ENCODE data around the gene BEND6.

The BEND6 gene

DNA sequence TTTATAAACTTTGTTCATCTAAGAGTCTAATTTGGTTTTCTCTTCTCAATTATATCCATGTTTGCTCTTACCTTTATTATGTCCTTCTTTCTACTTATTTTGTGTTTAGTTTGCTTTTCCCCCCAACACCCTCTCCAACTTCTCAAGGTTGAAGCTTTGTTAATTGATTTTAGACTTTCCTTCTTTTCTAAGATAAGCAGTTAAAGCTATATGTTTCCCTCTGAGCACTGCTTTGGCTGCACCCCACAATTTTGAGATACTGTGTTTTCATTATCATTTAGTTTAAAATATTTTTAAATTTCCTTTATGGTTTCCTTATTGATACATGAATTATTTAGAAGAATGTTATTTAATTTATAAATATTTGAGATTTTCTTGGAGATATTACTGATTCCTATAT, 13.9 kb upstream of the BEND6 start:
- no peak for DNase-seq (ENCODE audit: low read depth in 3 of 3)

DNA sequence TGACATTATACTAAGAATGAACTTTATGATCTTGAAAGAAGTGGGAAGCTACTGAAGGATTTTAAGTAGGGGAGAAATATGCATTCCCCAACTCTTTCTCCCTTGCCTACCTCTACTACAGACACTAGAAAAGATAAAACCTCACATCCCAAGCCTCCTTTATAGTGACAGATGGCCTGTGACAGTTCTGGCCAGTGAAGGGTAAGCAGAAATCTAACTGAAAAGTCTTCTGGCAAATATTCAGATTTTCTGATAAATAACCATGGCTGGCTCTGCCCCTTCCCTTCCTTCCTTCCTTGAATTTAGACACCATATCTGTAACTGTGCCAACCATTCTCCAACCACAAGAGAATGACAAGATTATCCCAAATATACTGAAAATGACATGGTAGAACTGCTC, 10.2 kb upstream of the BEND6 start:
- DNase-seq (ENCODE audit: low read depth in 3 of 3): no peak

DNA sequence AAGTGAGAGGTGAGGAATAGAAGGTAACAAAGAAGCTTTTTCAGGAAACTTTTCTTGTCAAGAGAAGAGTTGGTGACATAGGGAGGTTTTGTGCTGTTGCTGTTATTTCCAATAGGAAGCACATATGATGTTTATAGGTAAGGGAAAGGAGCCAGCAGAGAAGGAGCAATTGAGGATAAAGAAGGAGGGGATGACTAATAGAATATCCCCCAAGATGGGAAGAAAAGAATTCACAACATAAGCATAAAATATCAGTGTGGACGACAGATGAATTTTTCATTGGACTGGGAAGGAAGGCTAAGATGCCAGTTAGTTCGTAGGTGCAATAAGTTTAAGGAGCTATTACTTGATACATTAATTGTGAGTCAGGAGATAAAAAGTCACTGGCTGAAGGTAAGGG, 8.5 kb upstream of the BEND6 start:
- DNase-seq (ENCODE audit: low read depth in 3 of 3): no peak

GRCh38 chr6:56947924-56948323, 7.0 kb upstream of the BEND6 start:
- DNase-seq (ENCODE audit: low read depth in 3 of 3): no peak

DNA sequence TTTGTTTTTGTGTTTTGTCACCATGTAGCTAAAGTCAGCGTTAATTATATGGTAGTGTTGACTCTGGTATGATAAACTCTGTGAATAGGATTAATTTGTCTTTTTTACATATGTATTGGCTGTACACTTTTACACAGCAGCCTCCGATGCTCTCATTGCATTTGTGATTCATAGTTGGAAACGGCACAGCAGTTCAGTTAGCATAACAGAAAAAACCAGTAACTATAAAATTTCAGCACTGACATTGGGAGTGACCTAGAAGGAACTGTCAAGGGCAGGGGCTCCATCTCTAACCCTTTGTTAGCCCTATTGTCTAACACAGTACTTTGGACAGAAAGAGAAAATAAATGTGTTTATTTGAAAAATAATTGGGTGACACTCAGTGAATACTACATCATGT, 5.6 kb upstream of the BEND6 start:
- no peak for DNase-seq (ENCODE audit: low read depth in 3 of 3)

GRCh38 chr6:56949925-56950495, 4.9 kb upstream of the BEND6 start:
- no peak for DNase-seq (ENCODE audit: low read depth in 3 of 3)

GRCh38 chr6:56951049-56951831, 3.7 kb upstream of the BEND6 start:
- no peak for DNase-seq (ENCODE audit: low read depth in 3 of 3)

DNA sequence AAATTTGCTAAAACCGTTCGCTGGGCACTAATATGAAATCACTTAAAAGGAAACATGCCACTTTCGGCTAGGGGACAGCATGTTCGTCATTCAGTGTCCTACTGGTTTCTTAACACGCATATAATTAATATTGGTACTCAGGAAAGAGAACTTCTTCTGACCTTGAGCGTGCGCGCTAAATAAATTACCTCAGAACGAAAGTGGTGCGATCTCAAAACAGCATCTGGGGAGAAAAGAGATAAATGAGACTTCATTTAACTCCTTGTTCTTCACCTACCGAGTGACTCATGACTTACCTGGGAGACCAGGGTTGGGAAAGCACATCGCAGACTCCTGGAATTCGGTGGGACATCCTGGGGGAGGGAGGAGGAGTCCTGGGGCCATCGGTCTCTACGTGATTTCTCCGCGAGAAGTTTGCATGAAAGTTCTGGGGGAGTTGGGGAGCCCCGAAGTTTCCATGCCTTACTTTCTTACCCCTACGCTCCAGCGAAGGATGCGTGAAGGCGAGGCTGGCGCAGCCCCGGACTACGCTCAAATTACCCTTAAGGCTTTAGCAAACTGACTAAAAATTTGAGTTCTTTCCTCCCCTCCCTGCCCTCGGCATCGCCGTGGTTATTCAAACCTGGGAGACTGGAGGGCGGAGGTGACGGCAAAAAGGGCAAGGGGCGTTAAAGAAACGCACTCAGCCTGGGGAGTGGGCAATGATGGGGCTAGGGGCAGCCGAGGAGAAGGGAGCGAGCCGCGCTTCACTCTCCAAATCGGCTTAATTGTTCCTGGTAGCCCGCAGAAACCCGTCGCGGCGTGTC, 1.1 kb upstream of the BEND6 start:
- no peak for DNase-seq (ENCODE audit: low read depth in 3 of 3)

DNA sequence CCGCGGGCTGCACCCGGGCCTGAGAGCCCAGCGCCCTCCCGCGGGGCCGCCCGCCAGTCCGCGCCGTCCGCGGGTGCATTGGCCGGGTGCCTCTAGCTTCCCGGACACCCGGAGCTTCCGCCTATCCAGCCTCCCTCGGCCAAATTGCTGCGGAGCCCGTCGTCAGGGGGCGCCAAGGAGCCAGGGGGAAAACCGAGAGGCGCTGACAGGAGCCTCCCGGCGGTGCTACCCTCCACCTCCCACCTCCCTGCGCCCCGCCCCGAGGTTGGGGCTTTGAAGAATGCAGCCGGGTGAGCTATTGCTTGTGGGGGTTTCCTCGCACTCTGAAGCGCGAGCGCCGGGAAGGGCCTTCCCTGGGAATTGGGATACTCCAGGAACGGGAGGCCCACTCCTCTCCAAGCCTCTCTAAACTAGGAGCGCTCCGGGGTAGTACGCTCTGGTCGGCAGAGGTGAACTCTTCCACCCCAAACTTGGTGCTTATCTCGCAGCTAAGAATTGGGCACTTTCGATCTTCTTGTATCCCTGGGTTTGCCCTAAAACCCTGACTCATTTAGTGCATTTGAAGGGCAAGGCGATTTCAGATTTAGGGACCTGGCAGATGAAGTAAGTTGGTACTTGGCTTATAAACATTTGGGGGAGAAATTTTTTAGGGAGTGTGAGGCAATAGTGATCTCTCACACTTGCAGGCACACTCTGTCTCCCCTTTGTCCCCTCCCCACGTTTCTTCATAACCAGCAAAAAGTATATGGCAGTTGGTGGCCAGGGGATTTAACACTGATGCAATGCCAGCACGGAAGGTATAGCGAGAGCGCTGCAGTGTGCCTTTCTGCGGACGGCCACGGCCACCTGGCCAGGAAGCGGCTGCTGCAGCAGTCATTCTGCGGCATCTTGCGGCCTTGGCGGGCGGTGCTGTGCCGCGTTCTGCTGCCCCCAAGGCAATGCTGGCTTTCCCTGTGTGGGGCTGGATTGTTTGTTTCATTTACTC, 556 bp downstream of the BEND6 start:
- DNase-seq (ENCODE audit: low read depth in 3 of 3): peak in 2 of 3 experiments; percentile 31 to 48

DNA sequence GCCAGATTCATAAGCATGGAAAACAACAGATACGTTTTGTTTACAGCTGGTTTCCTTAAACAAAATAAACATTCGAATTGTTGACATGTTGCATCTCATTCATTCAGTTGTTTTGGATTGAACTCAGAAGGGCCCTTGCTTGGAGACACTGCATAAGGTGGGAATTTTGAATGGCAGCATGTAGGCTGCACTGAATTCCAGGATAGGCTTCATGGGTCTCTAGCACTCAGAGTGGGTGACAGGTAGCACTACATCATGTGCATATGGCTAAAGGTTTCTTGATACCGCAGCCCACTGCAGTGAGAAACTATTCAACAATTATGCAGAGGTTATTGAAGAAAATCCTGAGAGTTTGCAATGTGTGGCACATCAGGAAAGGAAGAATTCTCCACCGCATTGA, 1.6 kb downstream of the BEND6 start:
- no peak for DNase-seq (ENCODE audit: low read depth in 3 of 3)

DNA sequence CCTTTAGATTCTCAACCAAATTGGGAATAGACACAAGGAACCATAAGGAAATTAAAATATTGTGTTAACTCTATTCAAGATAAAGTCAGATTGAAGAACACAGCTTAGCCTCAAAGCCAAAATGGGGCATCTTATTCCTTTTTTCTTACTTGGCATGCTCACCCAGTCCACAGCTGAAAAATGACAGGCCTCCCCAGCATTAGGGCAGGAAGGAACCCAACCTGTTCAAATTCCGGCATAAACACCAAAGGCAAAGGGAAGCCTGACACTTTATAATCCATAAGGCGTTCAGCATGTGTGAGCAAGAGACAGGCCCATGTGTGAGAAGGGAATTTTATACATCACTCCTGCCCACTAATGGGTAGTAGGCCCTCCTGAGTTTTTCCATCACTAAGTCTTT, 2.9 kb downstream of the BEND6 start:
- DNase-seq (ENCODE audit: low read depth in 3 of 3): no peak

GRCh38 chr6:56958481-56958880, 3.6 kb downstream of the BEND6 start:
- no peak for DNase-seq (ENCODE audit: low read depth in 3 of 3)

GRCh38 chr6:56959094-56959493, 4.2 kb downstream of the BEND6 start:
- no peak for DNase-seq (ENCODE audit: low read depth in 3 of 3)

DNA sequence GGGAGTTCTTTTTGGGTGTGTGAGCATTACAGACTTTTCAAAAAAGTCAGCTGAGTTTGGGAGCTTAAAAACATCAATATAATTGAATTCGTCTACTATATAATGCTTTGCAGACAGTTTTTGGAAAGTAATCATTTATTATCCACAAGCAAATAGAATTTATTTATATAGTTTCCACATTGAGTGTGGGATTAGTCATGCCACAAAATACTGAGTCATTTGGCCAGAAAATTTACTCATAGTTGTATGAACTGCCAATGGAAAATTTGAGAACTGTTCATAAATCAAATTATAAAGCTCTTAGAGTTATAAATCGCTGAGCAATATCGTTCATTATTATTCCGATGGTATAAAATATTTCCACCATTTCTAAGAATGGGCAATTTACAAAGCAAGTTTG, 5.0 kb downstream of the BEND6 start:
- no peak for DNase-seq (ENCODE audit: low read depth in 3 of 3)

GRCh38 chr6:56961151-56961550, 6.2 kb downstream of the BEND6 start:
- no peak for DNase-seq (ENCODE audit: low read depth in 3 of 3)

DNA sequence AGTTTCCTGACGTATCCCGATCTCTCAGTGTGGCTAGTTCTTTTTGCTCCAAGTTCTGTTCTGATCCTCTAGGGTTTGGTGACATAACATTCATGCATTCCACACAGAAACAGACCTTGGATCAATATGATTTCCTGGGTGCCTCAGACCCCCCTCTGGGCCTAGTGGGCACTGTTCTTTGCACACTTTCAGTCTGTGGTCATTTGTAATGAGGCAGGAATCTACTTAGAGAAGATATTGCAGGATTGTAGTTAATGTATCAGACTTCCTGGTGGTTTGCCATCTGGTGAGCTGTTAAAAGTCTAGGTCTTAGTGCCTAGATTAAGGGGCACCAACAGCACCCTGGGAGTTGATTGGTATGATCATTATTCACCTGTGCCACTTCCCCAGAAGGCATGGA, 7.5 kb downstream of the BEND6 start:
- DNase-seq (ENCODE audit: low read depth in 3 of 3): no peak

- DNase-seq (ENCODE audit: low read depth in 3 of 3): no peak
Measured at GRCh38 chr6:56963043-56963442, 8.1 kb downstream of the BEND6 start.

DNA sequence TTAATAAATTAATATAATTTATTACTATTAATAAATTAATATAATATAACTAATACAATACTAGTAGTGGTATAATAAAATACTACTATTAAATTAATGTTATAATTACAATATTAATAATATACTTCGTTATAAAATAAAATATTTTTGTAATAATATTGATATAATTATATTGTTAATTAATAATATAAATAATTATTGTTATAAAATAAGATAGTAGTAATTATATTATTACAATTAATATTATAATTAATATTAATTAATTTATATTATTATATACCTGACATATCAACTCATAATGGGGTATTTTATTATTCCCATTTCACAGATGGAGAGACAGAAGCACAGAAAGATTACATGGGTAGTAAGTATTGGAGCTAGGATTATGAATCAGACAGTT, 8.9 kb downstream of the BEND6 start:
- no peak for DNase-seq (ENCODE audit: low read depth in 3 of 3)

DNA sequence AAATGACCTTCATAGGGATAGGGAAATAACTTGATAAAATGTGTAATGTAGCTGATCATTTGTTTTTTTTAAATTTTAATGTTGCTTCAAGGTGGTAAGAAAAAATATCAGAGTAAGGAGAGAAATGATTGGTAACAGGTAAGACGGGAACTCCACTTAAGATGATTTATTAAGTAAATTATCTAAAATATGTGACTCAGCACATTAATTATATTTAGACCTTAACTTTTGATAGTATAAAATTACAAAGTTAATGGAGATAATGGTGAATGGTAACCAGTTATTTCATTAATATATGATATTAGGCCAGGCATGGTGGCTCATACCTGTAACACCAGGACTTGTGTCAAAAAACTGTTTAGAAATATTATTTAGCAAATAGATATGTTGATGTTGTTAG, 10.2 kb downstream of the BEND6 start:
- DNase-seq (ENCODE audit: low read depth in 3 of 3): no peak

DNA sequence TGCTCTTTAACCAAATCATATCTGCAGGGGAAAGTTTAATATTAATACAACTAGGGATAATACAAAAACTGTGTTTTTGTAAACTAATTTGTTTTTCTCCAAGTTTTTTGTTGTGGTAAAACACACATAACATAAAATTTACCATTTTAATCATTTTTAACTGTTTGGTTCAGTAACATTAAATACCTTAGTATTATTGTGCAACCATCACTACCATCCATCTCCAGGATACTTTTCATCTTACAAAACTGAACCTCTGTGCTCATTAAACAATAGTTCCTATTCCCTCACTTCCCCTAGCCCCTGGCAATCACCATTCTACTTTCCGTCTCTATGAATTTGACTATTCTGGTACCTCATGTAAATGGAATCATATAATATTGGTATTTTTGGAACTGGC, 15.9 kb downstream of the BEND6 start:
- DNase-seq (ENCODE audit: low read depth in 3 of 3): no peak

DNA sequence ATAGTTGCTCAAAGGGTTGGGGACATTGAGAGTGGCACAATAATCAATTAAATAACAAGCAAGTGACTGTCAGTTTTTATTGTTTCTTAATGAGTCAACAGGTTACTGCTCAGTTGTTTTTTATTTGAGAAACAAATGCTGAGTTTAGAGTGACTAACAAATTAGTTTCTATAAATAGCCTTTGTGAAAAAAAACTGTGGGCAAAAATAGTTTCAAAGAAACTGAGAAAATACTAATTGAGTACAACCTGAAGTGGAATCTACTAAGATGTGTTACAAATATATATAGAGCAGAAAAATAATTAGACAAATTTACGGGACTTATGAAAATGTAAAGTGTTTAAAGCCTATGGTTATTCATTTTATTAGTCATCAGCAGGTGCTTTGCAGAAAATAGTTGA, 22.3 kb downstream of the BEND6 start:
- DNase-seq (ENCODE audit: low read depth in 3 of 3): no peak

DNA sequence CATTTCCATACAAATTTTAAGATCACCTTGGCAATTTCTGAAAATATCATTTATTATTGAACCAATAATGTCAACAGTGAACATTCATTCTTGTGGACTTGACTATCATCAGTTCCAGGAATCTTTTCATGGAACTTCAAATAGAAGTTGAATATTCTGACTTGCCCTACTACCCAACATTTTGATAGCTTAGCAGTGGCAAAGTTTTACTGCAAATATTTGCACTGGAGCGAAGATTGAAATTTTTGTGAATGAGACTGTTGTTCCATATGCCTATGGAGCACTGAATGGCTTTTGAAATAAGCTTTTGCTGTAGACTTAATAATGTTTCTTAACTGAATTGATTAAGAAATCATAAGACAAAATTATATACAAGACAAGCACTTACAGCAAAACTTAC, 23.6 kb downstream of the BEND6 start:
- DNase-seq (ENCODE audit: low read depth in 3 of 3): no peak
